Central memory CD8-positive, alpha-beta T cell (primary cell): ENCODE data around the gene ELOVL6.
"Not testable (repeated sequence)": the region's sequence is repeated elsewhere in the genome, so short reads cannot be mapped to it uniquely, and the experiment has no call there.

Source experiments
- ATAC-seq: fragments of 150-1000 bp; cut with Tn5 transposase; replicated peaks from 2 replicates; pipeline ENCODE4 v1.10.0; 2022; ENCODE audit warnings: mild to moderate bottlenecking, moderate FRiP score, moderate number of reproducible peaks; ENCODE audit not compliant: poor library complexity, severe bottlenecking; ENCODE audit errors: extremely low read depth
- DNase-seq, 2 donors: peaks; one replicate each; pipeline ENCODE4 v3.0.0; 2021; ENCODE audit warnings: low spot score in 2 of 2
- H3K27ac Mint-ChIP-seq: one replicate; pipeline ENCODE4 v1.8.0; 2022; ENCODE audit warnings: low read depth, mild to moderate bottlenecking, moderate library complexity, mixed read lengths
- H3K27me3 Mint-ChIP-seq: one replicate; pipeline ENCODE4 v1.8.0; 2022; ENCODE audit warnings: mixed read lengths
- H3K36me3 Mint-ChIP-seq: one replicate; pipeline ENCODE4 v1.8.0; 2022; ENCODE audit warnings: mild to moderate bottlenecking, moderate library complexity, mixed read lengths; ENCODE audit not compliant: insufficient read depth
- H3K4me1 Mint-ChIP-seq: one replicate; pipeline ENCODE4 v1.8.0; 2022; ENCODE audit warnings: mixed read lengths
- H3K4me3 Mint-ChIP-seq: one replicate; pipeline ENCODE4 v1.8.0; 2022; ENCODE audit warnings: mild to moderate bottlenecking, moderate library complexity, mixed read lengths
- H3K9me3 Mint-ChIP-seq: one replicate; pipeline ENCODE4 v1.8.0; 2022; ENCODE audit warnings: mixed read lengths

ELOVL6 gene, protein sequence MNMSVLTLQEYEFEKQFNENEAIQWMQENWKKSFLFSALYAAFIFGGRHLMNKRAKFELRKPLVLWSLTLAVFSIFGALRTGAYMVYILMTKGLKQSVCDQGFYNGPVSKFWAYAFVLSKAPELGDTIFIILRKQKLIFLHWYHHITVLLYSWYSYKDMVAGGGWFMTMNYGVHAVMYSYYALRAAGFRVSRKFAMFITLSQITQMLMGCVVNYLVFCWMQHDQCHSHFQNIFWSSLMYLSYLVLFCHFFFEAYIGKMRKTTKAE

DNA sequence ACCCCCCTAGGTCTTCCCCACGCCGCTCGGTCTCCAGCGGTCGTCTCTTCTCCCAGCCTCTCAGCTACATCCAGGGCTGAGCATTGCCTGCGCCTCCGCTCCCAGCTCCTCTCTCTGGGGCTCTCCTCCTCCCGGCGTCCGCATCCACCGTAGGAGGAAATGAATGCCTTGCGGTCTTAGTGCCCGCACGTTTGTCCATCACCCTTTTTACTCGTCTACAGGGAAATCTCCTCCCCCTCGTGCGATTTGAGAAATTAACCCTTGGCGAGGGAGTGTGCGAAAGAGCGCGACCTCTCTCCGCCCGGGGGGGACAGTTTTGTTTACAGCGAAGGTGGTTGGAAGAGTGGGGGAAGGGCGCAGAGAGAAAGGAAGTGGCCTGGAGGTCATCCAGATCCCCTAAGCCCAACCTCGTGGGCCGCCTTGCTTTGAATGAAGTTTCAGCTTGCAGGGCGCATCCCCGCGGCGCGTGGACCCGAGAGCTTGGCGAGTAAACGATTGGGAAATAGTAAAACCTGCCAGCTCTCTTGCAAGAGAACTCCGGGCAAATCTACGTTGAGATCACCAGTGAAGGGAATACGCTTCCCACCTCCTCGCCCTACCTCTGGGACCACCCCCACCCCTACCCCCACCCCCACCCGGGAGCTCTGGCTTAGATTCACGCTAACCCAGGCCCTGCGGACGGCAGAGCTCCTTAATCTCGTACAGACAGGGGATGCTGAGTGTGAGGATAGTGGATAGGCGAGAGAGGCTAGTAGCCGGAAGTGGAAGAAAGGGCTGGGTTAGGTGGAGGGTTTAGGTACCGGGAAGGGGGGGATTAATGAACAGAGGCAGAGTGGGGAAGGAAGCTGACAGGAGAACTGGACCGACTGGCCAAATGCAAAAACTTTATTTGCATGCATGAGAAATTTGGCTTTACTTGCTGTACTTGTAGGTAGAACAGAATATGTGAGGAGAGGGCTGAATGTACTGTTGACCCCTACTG, at the start of gene ELOVL6:
TSS of gene ELOVL6 (minus strand) at position 181 of the 982 bp plus-strand sequence. CDS start 280 bp downstream, outside the sequence.
- ATAC-seq, result peak; percentile 4
- peaks cover 30% of the 10 kb centered on the region for H3K4me1 Mint-ChIP-seq
- no peak for DNase-seq

DNA sequence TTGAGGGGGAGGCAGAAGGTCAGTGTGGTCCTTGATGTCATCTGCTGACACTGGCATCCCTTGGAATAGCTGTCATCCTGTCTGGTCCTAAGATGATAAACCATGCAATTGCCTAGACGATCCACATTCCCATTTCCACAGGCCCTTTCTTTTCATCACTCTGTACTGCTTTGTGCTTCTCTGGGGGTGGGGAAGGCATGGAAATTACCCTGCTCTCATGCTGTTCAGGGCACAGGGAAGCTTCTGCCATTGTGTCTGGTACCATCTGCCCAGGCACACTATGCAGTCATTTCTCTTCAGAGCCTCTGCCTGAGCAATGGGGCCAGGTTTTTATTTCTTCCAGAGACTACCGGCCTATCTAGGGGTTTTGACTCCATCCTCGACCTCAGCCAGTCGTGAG, 49.7 kb upstream of the ELOVL6 start:
- H3K27me3 Mint-ChIP-seq, result peaks cover 21% of the 10 kb centered on the region
- H3K27ac Mint-ChIP-seq, result no peak overlapping the region
- H3K36me3 Mint-ChIP-seq, result no peaks in the 10 kb centered on the region
- H3K4me3 Mint-ChIP-seq, result no peak overlapping the region
- no peaks in the 10 kb centered on the region for H3K9me3 Mint-ChIP-seq
- ATAC-seq (no peak), DNase-seq (no peak)
- no peaks in the 10 kb centered on the region for H3K4me1 Mint-ChIP-seq

More for the DNA sequence above, at the start of gene ELOVL6:
- Mint-ChIP-seq H3K27ac (peak within 1 kb of the TSS; percentile 84), H3K4me3 (peak within 1 kb of the TSS; percentile 90), H3K36me3 (peaks cover 9% of the 10 kb centered on the region), H3K9me3 (no peaks in the 10 kb centered on the region), H3K27me3 (no peaks in the 10 kb centered on the region)

DNA sequence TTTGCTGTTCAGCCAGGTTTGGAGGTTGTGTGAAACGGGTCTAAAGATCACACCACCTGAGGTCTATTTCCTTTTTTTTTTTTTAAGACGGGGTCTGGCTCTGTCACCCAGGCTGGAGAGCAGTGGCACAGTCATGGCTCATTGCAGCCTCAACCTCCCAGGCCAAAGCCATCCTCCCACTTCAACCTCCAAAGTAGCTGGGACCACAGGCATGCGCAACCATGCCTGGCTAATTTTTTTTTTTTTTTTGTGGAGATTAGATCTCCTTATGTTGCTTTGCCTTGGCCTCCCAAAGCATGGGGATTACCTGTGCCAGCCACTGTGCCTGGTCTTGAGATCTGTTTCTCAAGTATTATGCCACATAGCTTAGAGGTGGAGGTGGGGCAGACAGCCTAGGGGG, 49.2 kb upstream of the ELOVL6 start:
- DNase-seq (no peak), ATAC-seq (no peak)
- H3K4me3 Mint-ChIP-seq, result no peak overlapping the region
- no peaks in the 10 kb centered on the region for H3K36me3 Mint-ChIP-seq
- H3K4me1 Mint-ChIP-seq, result no peaks in the 10 kb centered on the region
- no peak overlapping the region for H3K27ac Mint-ChIP-seq
- H3K27me3 Mint-ChIP-seq, result peaks cover 21% of the 10 kb centered on the region
- H3K9me3 Mint-ChIP-seq, result no peaks in the 10 kb centered on the region

DNA sequence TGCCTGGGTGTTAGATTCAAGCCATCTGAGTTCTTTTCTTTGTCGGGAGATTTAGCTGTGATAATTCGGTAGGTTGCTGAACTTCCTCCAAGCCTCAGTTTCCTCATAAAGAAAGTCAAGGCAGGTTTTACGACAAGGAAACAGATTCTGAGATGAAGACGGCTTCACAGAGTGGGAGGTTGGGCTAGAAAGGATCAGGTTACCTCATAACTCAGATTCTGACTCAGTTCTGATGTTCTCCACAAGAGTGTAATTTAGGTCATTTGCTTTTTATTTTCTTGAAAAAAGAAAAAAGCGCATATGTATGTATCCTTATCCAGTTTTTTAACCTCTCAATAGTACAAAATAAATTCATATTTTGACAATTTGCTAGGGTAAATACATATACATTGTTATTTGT, 47.2 kb upstream of the ELOVL6 start:
- DNase-seq (no peak), ATAC-seq (no peak)
- Mint-ChIP-seq H3K4me1 (no peaks in the 10 kb centered on the region), H3K27me3 (peaks cover 30% of the 10 kb centered on the region), H3K9me3 (no peaks in the 10 kb centered on the region), H3K27ac (no peak overlapping the region), H3K36me3 (no peaks in the 10 kb centered on the region), H3K4me3 (no peak overlapping the region)

DNA sequence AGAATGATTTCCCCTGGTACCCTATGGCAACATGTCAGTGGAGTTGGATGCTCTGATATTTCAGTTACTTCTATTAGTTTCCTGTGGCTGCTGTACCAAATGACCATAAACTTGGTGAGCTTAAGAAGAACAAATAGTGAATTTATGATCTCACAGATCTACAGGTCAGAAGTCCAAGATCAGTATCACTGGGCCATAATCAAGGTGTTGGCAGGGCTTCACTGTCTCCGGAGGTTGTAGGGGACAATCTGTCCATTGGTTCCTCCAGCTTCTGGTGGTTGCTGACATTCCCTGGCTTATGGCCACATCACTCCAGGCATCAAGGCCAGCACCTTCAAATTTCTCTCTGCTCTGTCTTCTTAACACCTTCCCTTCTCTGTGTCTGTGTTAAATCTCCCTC, 37.9 kb upstream of the ELOVL6 start:
- no peak for DNase-seq
- Mint-ChIP-seq H3K27me3 (peaks cover 20% of the 10 kb centered on the region), H3K36me3 (no peaks in the 10 kb centered on the region), H3K4me1 (no peaks in the 10 kb centered on the region), H3K4me3 (no peak overlapping the region), H3K9me3 (no peaks in the 10 kb centered on the region), H3K27ac (no peak overlapping the region)
- ATAC-seq, result no peak

DNA sequence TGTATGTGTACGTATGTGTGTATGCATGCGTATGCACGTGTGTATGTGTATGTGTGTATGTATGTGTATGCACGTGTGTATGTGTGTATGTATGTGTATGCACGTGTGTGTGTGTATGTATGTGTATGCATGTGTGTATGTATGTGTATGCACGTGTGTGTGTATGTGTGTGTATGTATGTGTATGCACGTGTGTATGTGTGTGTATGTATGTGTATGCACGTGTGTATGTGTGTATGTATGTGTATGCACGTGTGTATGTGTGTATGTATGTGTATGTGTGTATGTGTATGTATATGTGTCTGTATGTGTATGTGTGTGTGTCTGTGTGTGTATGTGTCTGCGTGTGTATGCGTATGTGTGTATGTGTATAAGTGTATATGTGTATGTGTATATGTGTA, 35.2 kb upstream of the ELOVL6 start:
- H3K4me1 Mint-ChIP-seq, H3K27me3 Mint-ChIP-seq, DNase-seq, H3K9me3 Mint-ChIP-seq, ATAC-seq, H3K36me3 Mint-ChIP-seq, H3K27ac Mint-ChIP-seq, H3K4me3 Mint-ChIP-seq: not testable (repeated sequence)

DNA sequence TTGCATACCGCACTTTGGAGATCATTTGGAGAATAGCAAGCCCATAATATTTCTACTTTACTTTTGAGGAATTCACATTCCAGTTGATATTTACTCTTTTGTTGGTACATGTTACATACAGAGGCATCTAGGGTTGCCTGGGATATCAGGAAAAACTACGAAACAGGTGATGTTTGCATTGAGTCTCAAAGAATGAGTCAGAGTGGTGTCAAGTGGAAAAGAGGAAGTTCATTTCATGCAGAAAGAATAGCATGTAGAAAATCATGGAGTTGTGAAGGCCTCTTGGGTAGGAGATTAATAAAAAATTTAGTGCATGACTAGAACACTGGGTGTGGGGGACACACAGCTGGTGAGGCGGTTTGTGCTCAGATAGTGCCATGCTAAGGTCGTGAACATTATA, 33.5 kb upstream of the ELOVL6 start:
- Mint-ChIP-seq H3K4me3 (no peak overlapping the region), H3K9me3 (no peaks in the 10 kb centered on the region), H3K27me3 (no peaks in the 10 kb centered on the region), H3K36me3 (no peaks in the 10 kb centered on the region), H3K4me1 (no peaks in the 10 kb centered on the region), H3K27ac (no peak overlapping the region)
- DNase-seq (no peak), ATAC-seq (no peak)

DNA sequence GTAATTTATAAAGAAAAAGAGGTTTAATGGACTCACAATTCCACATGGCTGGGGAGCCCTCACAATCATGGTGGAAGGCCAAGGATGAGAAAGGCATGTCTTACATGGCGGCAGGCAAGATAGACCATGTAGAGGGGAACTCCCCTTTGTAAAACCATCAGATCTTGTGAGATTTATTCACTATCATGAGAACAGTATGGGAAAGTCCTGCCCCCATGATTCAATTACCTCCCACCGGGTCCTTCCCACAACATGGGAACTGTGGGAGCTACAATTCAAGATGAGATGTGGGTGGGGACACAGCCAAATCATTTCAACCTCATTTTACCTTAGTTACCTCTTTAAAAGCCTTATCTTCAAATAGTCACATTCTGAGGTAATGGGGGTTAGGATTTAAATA, 30.9 kb upstream of the ELOVL6 start:
- Mint-ChIP-seq H3K36me3 (no peaks in the 10 kb centered on the region), H3K27ac (no peak overlapping the region), H3K4me1 (no peaks in the 10 kb centered on the region)

DNA sequence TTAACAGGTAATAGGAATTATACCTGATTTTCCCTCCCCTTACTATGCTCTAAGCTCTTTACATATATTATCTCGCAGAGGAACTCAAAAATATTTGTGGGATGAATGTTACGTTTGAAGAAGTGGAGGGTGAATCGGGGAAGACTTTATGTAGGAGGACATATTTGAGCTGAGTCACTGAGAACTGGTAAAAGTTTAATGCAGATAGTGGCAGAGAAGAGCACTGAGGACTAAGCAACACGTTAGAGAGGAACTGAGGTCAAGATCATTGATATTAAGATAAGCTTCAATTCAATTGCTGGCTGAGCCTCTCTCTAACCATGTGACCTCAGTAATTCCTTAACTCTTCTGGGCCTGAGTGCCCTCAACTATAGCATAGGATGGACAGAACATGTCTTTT, 26.4 kb upstream of the ELOVL6 start:
- ATAC-seq, result no peak
- H3K4me1 Mint-ChIP-seq, result no peaks in the 10 kb centered on the region
- H3K27ac Mint-ChIP-seq, result no peak overlapping the region
- no peaks in the 10 kb centered on the region for H3K36me3 Mint-ChIP-seq
- H3K27me3 Mint-ChIP-seq, result peaks cover 24% of the 10 kb centered on the region
- DNase-seq, result no peak
- no peak overlapping the region for H3K4me3 Mint-ChIP-seq
- no peaks in the 10 kb centered on the region for H3K9me3 Mint-ChIP-seq

More for the DNA sequence above, 30.9 kb upstream of the ELOVL6 start:
- DNase-seq, result no peak
- ATAC-seq, result no peak
- Mint-ChIP-seq H3K4me3 (no peak overlapping the region), H3K27me3 (peaks cover 10% of the 10 kb centered on the region), H3K9me3 (no peaks in the 10 kb centered on the region)

DNA sequence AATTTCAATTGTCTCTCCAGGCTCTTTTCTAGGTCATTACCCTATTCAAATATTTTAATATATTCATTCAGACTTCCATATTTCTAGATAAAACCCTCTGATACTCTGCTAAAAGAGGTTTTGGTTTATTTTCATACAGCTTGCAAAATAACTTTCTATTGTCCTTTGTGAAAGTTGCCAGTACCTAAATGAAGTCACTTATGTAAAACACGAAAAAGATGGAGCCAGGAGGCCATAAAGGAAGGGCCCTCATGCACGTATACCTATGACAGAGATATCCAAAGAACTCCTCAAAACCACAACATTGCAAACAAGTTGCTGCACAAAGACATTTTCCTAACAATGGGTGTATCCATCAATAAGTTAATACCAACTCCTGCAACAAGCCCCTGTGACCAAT, 25.7 kb upstream of the ELOVL6 start:
- DNase-seq, result no peak
- no peaks in the 10 kb centered on the region for H3K36me3 Mint-ChIP-seq
- peaks cover 28% of the 10 kb centered on the region for H3K27me3 Mint-ChIP-seq
- no peaks in the 10 kb centered on the region for H3K4me1 Mint-ChIP-seq
- H3K4me3 Mint-ChIP-seq, result no peak overlapping the region
- H3K9me3 Mint-ChIP-seq, result peaks cover 3% of the 10 kb centered on the region
- ATAC-seq, result no peak
- H3K27ac Mint-ChIP-seq, result no peak overlapping the region

DNA sequence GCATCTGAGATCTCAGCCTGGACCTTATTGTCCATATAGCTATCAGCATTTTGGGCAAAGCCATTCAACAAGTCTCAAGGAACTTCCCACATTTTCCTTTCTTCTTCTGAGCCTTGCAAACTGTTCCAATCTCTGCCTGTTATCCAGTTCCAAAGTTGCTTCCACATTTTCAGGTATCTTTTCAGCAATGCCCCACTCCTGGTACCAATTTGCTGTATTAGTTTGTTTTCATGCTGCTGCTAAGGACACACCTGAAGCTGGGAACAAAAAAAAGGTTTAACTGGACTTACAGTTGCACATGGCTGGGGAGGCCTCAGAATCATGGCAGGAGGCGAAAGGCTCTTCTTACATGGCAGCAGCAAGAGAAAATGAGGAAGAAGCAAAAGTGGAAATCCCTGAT, 20.5 kb upstream of the ELOVL6 start:
- not testable (repeated sequence) for H3K4me1 Mint-ChIP-seq, ATAC-seq, H3K27ac Mint-ChIP-seq, H3K36me3 Mint-ChIP-seq, H3K9me3 Mint-ChIP-seq, DNase-seq, H3K4me3 Mint-ChIP-seq
- H3K27me3 Mint-ChIP-seq, result peaks cover 34% of the 10 kb centered on the region

DNA sequence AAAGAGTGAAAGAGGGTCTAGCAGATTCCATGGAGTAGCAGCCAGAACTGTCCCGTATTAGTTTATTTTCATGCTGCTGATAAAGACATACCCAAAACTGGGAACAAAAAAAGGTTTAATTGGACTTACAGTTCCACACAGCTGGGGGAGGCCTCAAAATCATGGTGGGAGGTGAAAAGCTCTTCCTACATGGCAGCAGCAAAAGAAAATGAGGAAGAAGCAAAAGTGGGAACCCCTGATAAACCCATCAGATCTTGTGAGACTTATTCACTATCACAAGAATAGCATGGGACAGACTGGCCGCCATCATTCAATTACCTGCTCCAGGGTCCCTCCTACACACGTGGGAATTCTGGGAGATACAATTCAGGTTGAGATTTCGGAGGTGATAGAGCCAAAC, 18.8 kb upstream of the ELOVL6 start:
- peaks cover 24% of the 10 kb centered on the region for H3K27me3 Mint-ChIP-seq
- not testable (repeated sequence) for H3K27ac Mint-ChIP-seq

DNA sequence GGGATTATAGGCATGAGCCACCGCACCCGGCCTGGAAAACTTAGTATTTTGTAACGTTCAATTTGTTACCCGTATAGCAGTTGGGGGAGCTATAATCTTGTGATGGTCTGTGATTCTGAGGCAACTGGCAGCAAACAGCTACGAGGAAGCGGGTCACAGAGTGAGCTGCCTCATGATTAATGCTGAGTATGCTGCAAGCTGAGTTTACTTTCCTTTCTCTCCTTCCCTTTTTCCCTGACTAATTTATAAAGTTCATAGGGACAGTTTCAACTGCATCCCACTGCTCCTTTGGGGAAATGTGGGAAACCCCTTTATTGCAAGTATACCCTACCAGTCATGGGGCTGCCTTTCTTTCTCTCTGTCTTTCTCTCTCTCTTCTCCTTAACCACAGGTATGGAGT, 17.7 kb upstream of the ELOVL6 start:
- no peak overlapping the region for H3K4me3 Mint-ChIP-seq
- H3K36me3 Mint-ChIP-seq, result no peaks in the 10 kb centered on the region
- ATAC-seq (no peak), DNase-seq (no peak)
- H3K4me1 Mint-ChIP-seq, result no peaks in the 10 kb centered on the region
- H3K27ac Mint-ChIP-seq, result no peak overlapping the region
- H3K27me3 Mint-ChIP-seq, result peaks cover 22% of the 10 kb centered on the region
- H3K9me3 Mint-ChIP-seq, result peaks cover 9% of the 10 kb centered on the region

More for the DNA sequence above, 18.8 kb upstream of the ELOVL6 start:
- not testable (repeated sequence) for ATAC-seq, H3K36me3 Mint-ChIP-seq, H3K4me3 Mint-ChIP-seq, DNase-seq, H3K9me3 Mint-ChIP-seq, H3K4me1 Mint-ChIP-seq
